ENCODE results near the gene PIK3R3. TPM values are rescaled to one million over a fixed set of nuclear protein-coding genes. Genes with fewer than 3 reads are reported as not detected.
"Not testable (repeated sequence)": the region's sequence is repeated elsewhere in the genome, so short reads cannot be mapped to it uniquely, and the experiment has no call there.

The PIK3R3 gene
- total RNA-seq, 4 donors from 2014 or later, result 3.0 to 5.9 (median 4.7) TPM

- H3K9me3 ChIP-seq, result no peaks in the 10 kb centered on the region
- no peak for TF ChIP-seq CTCF (IDR thresholded peaks at IDR 0.05)
- TF ChIP-seq POLR2A (IDR thresholded peaks at IDR 0.05), result no peak
- H3K27me3 ChIP-seq, result no peaks in the 10 kb centered on the region
- intact Hi-C loops (cut with DNase I; ENCODE audit: low total_unique reads), result no loop called here
- DNase-seq, result no peak
- peaks cover 0 to 4% (median 1%) of the 10 kb centered on the region in 4 donors for H3K4me1 ChIP-seq
- no peak overlapping the region for H3K4me3 ChIP-seq
- 91 to 92% methylated on average over 4 to 5 of the region's 5 CpGs for WGBS, 2 donors (ENCODE audit: low coverage in 1 of 2)
- no peak overlapping the region for H3K27ac ChIP-seq
- no peaks in the 10 kb centered on the region for H3K36me3 ChIP-seq
- in situ Hi-C loops (cut with MboI; ENCODE audit: low pct_ligation_motif_present in 1 of 4, low pct_unique_long_range_greater_than_20kb in 1 of 4, low sequenced_read_pairs in 3 of 4), result no loop called here
These were observed 73.5 kb downstream of the PIK3R3 start for GRCh38 chr1:46058936-46059335.

GRCh38 chr1:46057781-46058180 is 74.6 kb downstream of the PIK3R3 start:
- H3K27ac ChIP-seq, result no peak overlapping the region
- H3K36me3 ChIP-seq, result no peaks in the 10 kb centered on the region
- H3K4me3 ChIP-seq, result no peak overlapping the region
- no peak for DNase-seq
- H3K27me3 ChIP-seq, result no peaks in the 10 kb centered on the region
- no peaks in the 10 kb centered on the region for H3K9me3 ChIP-seq
- TF ChIP-seq EP300 (IDR thresholded peaks at IDR 0.05; ENCODE audit: low read depth) (no peak), POLR2AphosphoS5 (IDR thresholded peaks at IDR 0.05) (no peak), CTCF (IDR thresholded peaks at IDR 0.05) (no peak), POLR2A (IDR thresholded peaks at IDR 0.05) (no peak)
- in situ Hi-C loops (cut with MboI; ENCODE audit: low pct_ligation_motif_present in 1 of 4, low pct_unique_long_range_greater_than_20kb in 1 of 4, low sequenced_read_pairs in 3 of 4) (no loop called here), intact Hi-C loops (cut with DNase I; ENCODE audit: low total_unique reads) (no loop called here)
- peaks cover 0 to 3% (median 0%) of the 10 kb centered on the region in 4 donors for H3K4me1 ChIP-seq
- 92 to 95% methylated on average over 2 to 3 of the region's 3 CpGs for WGBS, 2 donors (ENCODE audit: low coverage in 1 of 2)

GRCh38 chr1:46057215-46057614 is 75.2 kb downstream of the PIK3R3 start:
- H3K27me3 ChIP-seq; H3K36me3 ChIP-seq; H3K27ac ChIP-seq; DNase-seq; H3K4me3 ChIP-seq; intact Hi-C loops (cut with DNase I; ENCODE audit: low total_unique reads); in situ Hi-C loops (cut with MboI; ENCODE audit: low pct_ligation_motif_present in 1 of 4, low pct_unique_long_range_greater_than_20kb in 1 of 4, low sequenced_read_pairs in 3 of 4); H3K9me3 ChIP-seq; H3K4me1 ChIP-seq: not testable (repeated sequence)
- 86 to 100% methylated on average over 2 to 4 of the region's 4 CpGs for WGBS, 2 donors (ENCODE audit: low coverage in 1 of 2)

- in situ Hi-C loops (cut with MboI; ENCODE audit: low pct_ligation_motif_present in 1 of 4, low pct_unique_long_range_greater_than_20kb in 1 of 4, low sequenced_read_pairs in 3 of 4) (no loop called here), intact Hi-C loops (cut with DNase I; ENCODE audit: low total_unique reads) (no loop called here)
- TF ChIP-seq CTCF (IDR thresholded peaks at IDR 0.05) (no peak), POLR2A (IDR thresholded peaks at IDR 0.05) (no peak)
- WGBS, 2 donors (ENCODE audit: low coverage in 1 of 2), result 98 to 100% methylated on average over 1 to 5 of the region's 5 CpGs
- no peak overlapping the region for H3K27ac ChIP-seq
- H3K4me3 ChIP-seq, result no peak overlapping the region
- DNase-seq, result no peak
- H3K27me3 ChIP-seq, result no peaks in the 10 kb centered on the region
- peaks cover 0 to 3% (median 0%) of the 10 kb centered on the region in 4 donors for H3K4me1 ChIP-seq
- H3K36me3 ChIP-seq, result no peaks in the 10 kb centered on the region
- no peaks in the 10 kb centered on the region for H3K9me3 ChIP-seq
These were observed 76.1 kb downstream of the PIK3R3 start for GRCh38 chr1:46056325-46056724.

- Histone ChIP-seq H3K9me3 (no peaks in the 10 kb centered on the region), H3K27me3 (no peaks in the 10 kb centered on the region), H3K36me3 (no peaks in the 10 kb centered on the region), H3K4me3 (no peak overlapping the region), H3K27ac (no peak overlapping the region), H3K4me1 (peaks cover 0 to 3% (median 0%) of the 10 kb centered on the region in 4 donors)
- no peak for DNase-seq
- no peak for TF ChIP-seq POLR2A (IDR thresholded peaks at IDR 0.05)
- intact Hi-C loops (cut with DNase I; ENCODE audit: low total_unique reads), result no loop called here
- 57 to 65% methylated on average over 2 of the region's 2 CpGs for WGBS, 2 donors (ENCODE audit: low coverage in 1 of 2)
- in situ Hi-C loops (cut with MboI; ENCODE audit: low pct_ligation_motif_present in 1 of 4, low pct_unique_long_range_greater_than_20kb in 1 of 4, low sequenced_read_pairs in 3 of 4), result no loop called here
These were observed 78.7 kb downstream of the PIK3R3 start for GRCh38 chr1:46053734-46054133.
